ENCODE data around the gene ACVR1. TPM values are rescaled to one million over a fixed set of nuclear protein-coding genes. Genes with fewer than 3 reads are reported as not detected.
"Not testable (repeated sequence)": the region's sequence is repeated elsewhere in the genome, so short reads cannot be mapped to it uniquely, and the experiment has no call there.

ACVR1 gene
- total RNA-seq, 2 experiments from 2014 or later: 13.4 to 16.1 TPM

DNA sequence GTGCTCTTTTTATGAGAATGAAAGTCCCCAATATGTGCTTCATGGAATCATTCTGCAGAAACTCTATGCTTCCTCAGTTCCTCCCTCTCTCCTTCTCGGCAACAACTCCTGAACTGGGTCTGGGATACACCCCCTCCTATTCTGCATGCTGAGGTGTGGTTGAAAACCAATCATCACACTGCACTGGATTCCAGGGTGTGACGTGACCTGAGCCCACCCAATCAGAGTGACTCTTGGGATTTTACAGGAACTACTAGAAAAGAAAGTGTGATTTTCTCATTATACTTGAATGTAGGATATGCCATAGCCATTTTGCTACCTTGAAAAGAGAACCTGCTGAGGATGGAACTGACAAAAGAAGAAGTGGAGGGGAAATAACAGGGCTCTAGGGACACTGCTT lies 36.3 kb downstream of the ACVR1 start:
- H3K27ac Mint-ChIP-seq: no peak overlapping the region
- POLR2A ChIA-PET: no interaction called here

GRCh38 chr2:157839162-157839801 lies 36.8 kb downstream of the ACVR1 start:
- Mint-ChIP-seq H3K27ac (no peak overlapping the region), H3K4me3 (no peak overlapping the region), H3K36me3 (peaks cover 7% of the 10 kb centered on the region), H3K27me3 (no peaks in the 10 kb centered on the region), H3K9me3 (no peaks in the 10 kb centered on the region), H3K4me1 (peaks cover 26% of the 10 kb centered on the region)
- POLR2A ChIA-PET: no interaction called here
- no peak for DNase-seq
- no peak for ATAC-seq (ENCODE audit: low read depth)

More for the DNA sequence above, 36.3 kb downstream of the ACVR1 start:
- ATAC-seq (ENCODE audit: low read depth) (no peak), DNase-seq (no peak)
- Mint-ChIP-seq H3K4me3 (no peak overlapping the region), H3K36me3 (peaks cover 7% of the 10 kb centered on the region), H3K9me3 (no peaks in the 10 kb centered on the region), H3K4me1 (peaks cover 23% of the 10 kb centered on the region), H3K27me3 (no peaks in the 10 kb centered on the region)

DNA sequence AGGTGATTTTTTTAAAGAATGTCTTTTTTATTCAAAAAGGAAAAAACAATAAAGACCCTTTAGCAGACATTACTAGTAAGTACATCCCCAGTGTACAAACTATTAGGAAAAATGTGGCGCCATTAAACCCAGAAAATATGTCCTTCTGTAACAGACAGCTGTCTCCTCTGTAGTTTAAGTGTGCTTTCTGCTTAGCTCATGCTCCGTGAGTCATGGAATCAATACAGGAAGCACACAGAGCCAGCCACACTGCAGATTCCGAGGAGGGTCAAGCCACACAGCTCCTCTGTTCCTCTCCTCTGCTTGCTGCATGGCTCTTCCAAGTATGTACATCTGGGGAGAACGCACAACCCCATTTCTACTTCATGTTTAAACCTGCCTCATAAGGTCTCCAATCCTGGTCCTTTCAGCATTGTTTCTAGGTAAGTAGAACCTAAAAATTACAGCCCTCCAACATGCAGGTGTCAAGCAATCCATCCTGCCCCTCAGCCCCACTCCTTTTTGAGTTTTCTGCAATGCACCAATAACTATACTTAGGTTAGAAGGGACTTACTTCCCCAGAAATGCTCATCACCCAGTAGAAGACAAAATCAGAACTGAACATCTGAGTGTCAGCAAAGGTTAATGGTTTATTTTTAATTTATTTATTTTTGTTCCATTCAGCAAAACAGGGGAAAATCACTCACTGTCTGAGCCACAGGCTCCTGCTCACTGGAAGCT lies 37.5 kb downstream of the ACVR1 start:
- Mint-ChIP-seq H3K27ac (peak overlapping the region; percentile 7), H3K4me1 (peaks cover 26% of the 10 kb centered on the region), H3K4me3 (no peak overlapping the region), H3K27me3 (no peaks in the 10 kb centered on the region), H3K36me3 (peaks cover 7% of the 10 kb centered on the region), H3K9me3 (no peaks in the 10 kb centered on the region)
- POLR2A ChIA-PET: interaction anchor here (0.6 kb wide), 1 partner anchor 9 kb away, joined by 3 read pairs; no protein-coding TSS in a partner anchor
- DNase-seq (no peak), ATAC-seq (ENCODE audit: low read depth) (peak; percentile 76)

DNA sequence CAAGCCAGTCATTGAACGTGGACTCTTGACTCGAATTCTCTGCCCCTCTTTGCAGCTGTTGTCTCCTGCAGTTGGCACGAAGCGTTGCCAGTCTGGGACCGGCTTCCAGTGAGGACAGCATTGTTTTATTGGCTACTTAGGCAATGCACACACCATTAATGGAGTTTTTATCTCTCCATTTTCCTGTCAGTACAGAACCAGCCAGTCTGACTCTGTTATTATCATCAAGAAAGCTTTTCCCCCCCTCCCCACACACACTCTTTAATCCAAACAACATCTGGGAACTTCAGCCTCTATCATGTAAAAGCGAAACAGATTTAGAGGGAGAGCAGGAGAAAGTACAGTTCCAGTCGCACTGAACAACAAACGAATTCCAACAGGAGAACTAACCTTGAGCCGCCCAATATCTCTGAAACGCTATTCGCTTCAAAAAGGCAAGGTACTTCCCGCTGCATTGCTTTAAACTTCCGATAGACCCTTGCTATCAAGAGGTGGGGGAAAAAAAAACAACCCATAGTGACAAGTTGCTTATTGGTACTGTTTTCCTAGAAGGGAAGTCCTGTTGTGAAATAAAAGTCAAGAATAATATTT lies 38.2 kb downstream of the ACVR1 start:
- no peaks in the 10 kb centered on the region for H3K9me3 Mint-ChIP-seq
- peaks cover 26% of the 10 kb centered on the region for H3K4me1 Mint-ChIP-seq
- no peak overlapping the region for H3K4me3 Mint-ChIP-seq
- no peak overlapping the region for H3K27ac Mint-ChIP-seq
- POLR2A ChIA-PET: no interaction called here
- H3K36me3 Mint-ChIP-seq: peaks cover 4% of the 10 kb centered on the region
- no peaks in the 10 kb centered on the region for H3K27me3 Mint-ChIP-seq
- ATAC-seq (ENCODE audit: low read depth) (no peak), DNase-seq (no peak)

- Mint-ChIP-seq H3K36me3 (peaks cover 4% of the 10 kb centered on the region), H3K9me3 (no peaks in the 10 kb centered on the region), H3K4me3 (no peak overlapping the region), H3K27me3 (no peaks in the 10 kb centered on the region), H3K4me1 (peaks cover 26% of the 10 kb centered on the region), H3K27ac (no peak overlapping the region)
- no peak for ATAC-seq (ENCODE audit: low read depth)
- POLR2A ChIA-PET: no interaction called here
- no peak for DNase-seq
Observed at GRCh38 chr2:157836531-157836930, 39.6 kb downstream of the ACVR1 start.

GRCh38 chr2:157835425-157835824 lies 40.7 kb downstream of the ACVR1 start:
- DNase-seq (no peak), ATAC-seq (ENCODE audit: low read depth) (no peak)
- Mint-ChIP-seq H3K9me3 (no peaks in the 10 kb centered on the region), H3K36me3 (peaks cover 8% of the 10 kb centered on the region), H3K27ac (no peak overlapping the region), H3K4me3 (no peak overlapping the region), H3K4me1 (peaks cover 26% of the 10 kb centered on the region), H3K27me3 (no peaks in the 10 kb centered on the region)
- POLR2A ChIA-PET: no interaction called here

DNA sequence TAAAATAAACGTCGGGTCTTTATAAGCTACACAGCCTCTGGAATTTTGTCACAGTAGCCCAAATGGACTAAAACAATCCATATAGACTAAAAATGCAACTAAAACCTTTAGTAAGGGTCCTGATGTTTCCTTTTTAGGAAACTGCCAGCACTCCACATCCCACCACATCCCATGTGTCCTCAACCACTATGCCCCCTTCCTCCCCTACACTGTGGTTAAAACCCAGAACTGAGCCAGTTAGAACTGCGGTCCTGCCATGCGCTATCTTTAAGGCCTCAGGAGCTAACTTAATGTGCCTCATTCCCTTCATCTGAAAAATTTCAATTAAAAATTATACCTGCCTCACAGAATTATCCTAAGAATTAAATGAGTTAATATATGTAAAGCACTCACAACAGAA lies 41.1 kb downstream of the ACVR1 start:
- Mint-ChIP-seq H3K27ac (no peak overlapping the region), H3K36me3 (peaks cover 8% of the 10 kb centered on the region), H3K9me3 (no peaks in the 10 kb centered on the region), H3K4me3 (no peak overlapping the region), H3K27me3 (no peaks in the 10 kb centered on the region), H3K4me1 (peaks cover 26% of the 10 kb centered on the region)
- POLR2A ChIA-PET: no interaction called here
- DNase-seq: no peak
- ATAC-seq (ENCODE audit: low read depth): no peak

DNA sequence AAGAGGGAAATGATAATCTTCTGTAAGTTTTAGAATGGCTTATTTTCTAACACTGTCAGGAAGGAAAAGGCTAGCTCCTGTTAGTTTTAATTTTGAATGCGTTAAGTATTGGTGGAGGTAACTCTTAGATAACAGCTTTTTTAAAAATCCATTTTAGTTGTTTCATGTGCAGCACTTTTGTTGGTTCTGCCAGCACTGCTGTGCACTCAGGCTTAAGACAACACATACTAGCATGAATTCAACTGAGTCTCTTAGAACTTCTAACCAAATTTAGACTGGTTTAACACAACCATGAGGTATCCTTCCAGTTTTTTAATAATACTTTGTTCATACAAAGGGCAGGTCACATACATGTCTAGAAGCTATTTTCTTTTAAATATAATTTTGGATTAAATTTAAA lies 42.4 kb downstream of the ACVR1 start:
- H3K9me3 Mint-ChIP-seq: no peaks in the 10 kb centered on the region
- ATAC-seq (ENCODE audit: low read depth): no peak
- peaks cover 9% of the 10 kb centered on the region for H3K36me3 Mint-ChIP-seq
- H3K27me3 Mint-ChIP-seq: no peaks in the 10 kb centered on the region
- H3K4me1 Mint-ChIP-seq: peaks cover 25% of the 10 kb centered on the region
- no peak for DNase-seq
- POLR2A ChIA-PET: no interaction called here
- no peak overlapping the region for H3K4me3 Mint-ChIP-seq
- H3K27ac Mint-ChIP-seq: no peak overlapping the region

- DNase-seq: no peak
- H3K4me1 Mint-ChIP-seq: peaks cover 10% of the 10 kb centered on the region
- ATAC-seq (ENCODE audit: low read depth): no peak
- peaks cover 8% of the 10 kb centered on the region for H3K36me3 Mint-ChIP-seq
- H3K27ac Mint-ChIP-seq: no peak overlapping the region
- POLR2A ChIA-PET: no interaction called here
- H3K27me3 Mint-ChIP-seq: no peaks in the 10 kb centered on the region
- H3K9me3 Mint-ChIP-seq: no peaks in the 10 kb centered on the region
- no peak overlapping the region for H3K4me3 Mint-ChIP-seq
Observed at GRCh38 chr2:157831573-157832315, 44.4 kb downstream of the ACVR1 start.

GRCh38 chr2:157830696-157831570 lies 45.2 kb downstream of the ACVR1 start:
- DNase-seq (no peak), ATAC-seq (ENCODE audit: low read depth) (no peak)
- peaks cover 8% of the 10 kb centered on the region for H3K36me3 Mint-ChIP-seq
- H3K9me3 Mint-ChIP-seq: no peaks in the 10 kb centered on the region
- peaks cover 9% of the 10 kb centered on the region for H3K4me1 Mint-ChIP-seq
- POLR2A ChIA-PET: no interaction called here
- no peaks in the 10 kb centered on the region for H3K27me3 Mint-ChIP-seq
- no peak overlapping the region for H3K4me3 Mint-ChIP-seq
- H3K27ac Mint-ChIP-seq: no peak overlapping the region

- ATAC-seq (ENCODE audit: low read depth): no peak
Observed at GRCh38 chr2:157830266-157830665, 45.9 kb downstream of the ACVR1 start.

DNA sequence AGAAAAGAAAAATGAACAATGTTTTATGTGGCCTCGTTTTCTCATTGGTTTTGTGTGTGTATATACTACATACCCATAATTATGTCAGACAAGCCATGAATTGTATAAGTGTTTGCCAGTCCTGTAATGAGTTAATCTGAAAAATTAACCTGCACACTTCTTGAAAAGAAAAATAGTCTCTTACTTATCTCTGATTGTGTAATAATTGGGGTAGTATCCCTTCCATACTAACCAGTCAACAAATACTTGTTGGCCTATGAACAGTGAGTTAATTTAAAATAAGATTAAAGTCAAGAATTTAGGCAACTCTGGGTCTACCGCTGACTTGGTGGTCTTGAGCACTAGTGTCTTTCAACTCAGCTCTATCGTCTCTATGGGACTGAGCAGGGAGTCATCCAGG lies 48.8 kb downstream of the ACVR1 start:
- H3K9me3 Mint-ChIP-seq: no peaks in the 10 kb centered on the region
- H3K27ac Mint-ChIP-seq: no peak overlapping the region
- no peak for DNase-seq
- H3K4me3 Mint-ChIP-seq: no peak overlapping the region
- POLR2A ChIA-PET: no interaction called here
- peaks cover 16% of the 10 kb centered on the region for H3K36me3 Mint-ChIP-seq
- no peaks in the 10 kb centered on the region for H3K27me3 Mint-ChIP-seq
- no peaks in the 10 kb centered on the region for H3K4me1 Mint-ChIP-seq
- ATAC-seq (ENCODE audit: low read depth): no peak

More at GRCh38 chr2:157830266-157830665, 45.9 kb downstream of the ACVR1 start:
- Mint-ChIP-seq H3K36me3 (peaks cover 13% of the 10 kb centered on the region), H3K27me3 (no peaks in the 10 kb centered on the region), H3K4me3 (no peak overlapping the region), H3K4me1 (peaks cover 6% of the 10 kb centered on the region), H3K27ac (no peak overlapping the region), H3K9me3 (no peaks in the 10 kb centered on the region)
- POLR2A ChIA-PET: no interaction called here
- DNase-seq: no peak

DNA sequence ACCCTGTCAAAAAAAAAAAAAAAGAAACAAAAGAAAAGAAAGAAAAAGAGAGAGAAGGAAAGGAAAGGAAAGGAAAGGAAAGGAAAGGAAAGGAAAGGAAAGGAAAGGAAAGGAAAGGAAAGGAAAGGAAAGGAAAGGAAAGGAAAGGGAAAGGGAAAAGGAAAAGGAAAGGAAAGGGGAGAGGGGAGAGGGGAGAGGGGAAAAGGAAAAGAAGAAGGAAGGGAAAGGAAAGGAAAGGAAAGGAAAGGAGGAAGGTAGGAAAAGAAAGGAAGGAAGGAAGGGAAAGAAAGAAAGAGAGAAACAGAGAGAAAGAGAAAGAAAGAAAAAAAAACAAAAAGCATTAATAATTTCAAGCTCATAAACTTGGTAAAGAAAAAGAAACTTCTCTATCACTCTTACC lies 49.5 kb downstream of the ACVR1 start:
- peaks cover 16% of the 10 kb centered on the region for H3K36me3 Mint-ChIP-seq
- H3K4me3 Mint-ChIP-seq; DNase-seq; H3K27me3 Mint-ChIP-seq; H3K4me1 Mint-ChIP-seq; H3K9me3 Mint-ChIP-seq; ATAC-seq (ENCODE audit: low read depth); POLR2A ChIA-PET; H3K27ac Mint-ChIP-seq: not testable (repeated sequence)

All from activated naive CD8-positive, alpha-beta T cell treated with anti-CD3 and anti-CD28 coated beads, Interleukin-2, amount 10 ng/mL, durations not matched to agents 7 days and 5 days (primary cell).